H1 (cell line): Measurements from ENCODE around the gene METTL1. TPM values are rescaled to one million over a fixed set of nuclear protein-coding genes. Genes with fewer than 3 reads are reported as not detected.

Experiments
- CHD1 ChIP-seq: IDR thresholded peaks from 2 replicates; pipeline ENCODE4 v1.6.1; 2012; ENCODE audit warnings: low read depth, low read length, improper control_type of control experiment
- CHD2 ChIP-seq: IDR thresholded peaks from 2 replicates; pipeline ENCODE4 v1.6.1; 2012; ENCODE audit warnings: low read length, improper control_type of control experiment
- CREB1 ChIP-seq: IDR thresholded peaks from 2 replicates; pipeline ENCODE4 v1.6.1; 2012; ENCODE audit warnings: inconsistent platforms
- CTBP2 ChIP-seq: IDR thresholded peaks from 2 replicates; pipeline ENCODE4 v1.7.0; 2011; ENCODE audit warnings: borderline replicate concordance, mild to moderate bottlenecking, moderate library complexity, mixed read lengths, low read length; ENCODE audit not compliant: insufficient read depth, insufficient read length
- CTCF ChIP-seq, 3 experiments: IDR thresholded peaks; 1 replicate in 2 of 3; 2 replicates in 1 of 3; pipeline versions ENCODE4 v1.5.1 to v1.6.1; 2011; ENCODE audit warnings: low read length in 3 of 3, mild to moderate bottlenecking in 3 of 3, inconsistent platforms in 2 of 3, low read depth in 1 of 3, moderate library complexity in 1 of 3; ENCODE audit not compliant: insufficient read depth in 1 of 3; ENCODE audit errors: control extremely low read depth in 1 of 3
- E2F6 ChIP-seq: IDR thresholded peaks from 2 replicates; pipeline ENCODE4 v1.6.1; 2012; ENCODE audit warnings: inconsistent platforms
- EZH2 ChIP-seq: fragments of 200-600 bp; sonication (generic); IDR thresholded peaks from 2 replicates; pipeline ENCODE4 v1.7.1; 2012; ENCODE audit warnings: low read depth, mild to moderate bottlenecking, moderate library complexity, low read length, inconsistent platforms; ENCODE audit not compliant: severe bottlenecking
- GTF2F1 ChIP-seq: IDR thresholded peaks from 2 replicates; pipeline ENCODE4 v1.6.1; 2012; ENCODE audit warnings: low read depth, low read length, improper control_type of control experiment, borderline replicate concordance
- HDAC2 ChIP-seq, 2 experiments: fragments of 300-600 bp in 1 of 2; sonication (generic) in 1 of 2; IDR thresholded peaks; 2 replicates each; pipeline ENCODE4 v1.6.1; 2011 to 2012; ENCODE audit warnings: low read depth in 2 of 2, low read length in 2 of 2, mild to moderate bottlenecking in 2 of 2, moderate library complexity in 2 of 2, borderline replicate concordance in 1 of 2, inconsistent platforms in 1 of 2
- KDM1A ChIP-seq: fragments of 200-600, 300-600 bp; sonication (generic); IDR thresholded peaks from 2 replicates; pipeline ENCODE4 v1.7.1; 2016; ENCODE audit warnings: mild to moderate bottlenecking, low read length, borderline replicate concordance
- PHF8 ChIP-seq: fragments of 200-600 bp; sonication (generic); conservative IDR thresholded peaks from 2 replicates; pipeline ENCODE4 v1.7.1; 2012; ENCODE audit warnings: low read depth, mild to moderate bottlenecking, inconsistent platforms, low read length, moderate library complexity
- POLR2A ChIP-seq, 2 experiments: IDR thresholded peaks; 1 replicate in 1 of 2; 2 replicates in 1 of 2; pipeline ENCODE4 v1.6.1; 2011; ENCODE audit warnings: low read depth in 2 of 2, low read length in 2 of 2, mild to moderate bottlenecking in 2 of 2; ENCODE audit errors: control extremely low read depth in 1 of 2
- RNF2 ChIP-seq: fragments of 200-900, 300-1000 bp; sonication (generic); IDR thresholded peaks from 2 replicates; pipeline ENCODE4 v1.7.1; 2016; ENCODE audit warnings: borderline replicate concordance, low read depth, mild to moderate bottlenecking, antibody characterized with exemption, low read length; ENCODE audit not compliant: poor library complexity, severe bottlenecking; ENCODE audit errors: missing control alignments
- SIN3A ChIP-seq, 2 experiments: IDR thresholded peaks in 1 of 2; conservative IDR thresholded peaks in 1 of 2; 2 replicates each; pipeline ENCODE4 v1.6.1; 2011 to 2012; ENCODE audit warnings: low read length in 2 of 2, improper control_type of control experiment in 1 of 2, low read depth in 1 of 2, mild to moderate bottlenecking in 1 of 2
- SRF ChIP-seq: IDR thresholded peaks from 2 replicates; pipeline ENCODE4 v1.6.1; 2011; ENCODE audit warnings: mild to moderate bottlenecking, low read depth, low read length, moderate library complexity
- TAF1 ChIP-seq: IDR thresholded peaks from 2 replicates; pipeline ENCODE4 v1.6.1; 2011; ENCODE audit warnings: mild to moderate bottlenecking, low read depth, low read length
- TBP ChIP-seq: IDR thresholded peaks from 2 replicates; pipeline ENCODE4 v1.6.1; 2011; ENCODE audit warnings: low read depth, low read length, improper control_type of control experiment
- TEAD4 ChIP-seq: IDR thresholded peaks from 2 replicates; pipeline ENCODE4 v1.6.1; 2012; ENCODE audit warnings: low read depth, low read length, inconsistent platforms, mixed read lengths
- polyA plus RNA-seq, 7 experiments: library from polyadenylated mRNA; depleted of rRNA in 3 of 7; stranded (reverse) in 5 of 7; unstranded in 2 of 7; fragments of >200 nt in 5 of 7; fragments of 200-250 nt in 2 of 7; gene quantifications; 1 replicate in 5 of 7; 2 replicates in 1 of 7; 4 replicates in 1 of 7; pipeline versions ENCODE4 v1.2.1 to v1.2.3, GENCODE V29; 2011 to 2013; ENCODE audit warnings: missing spikeins in 2 of 7, mixed read lengths in 2 of 7
- total RNA-seq: library from RNA; stranded (reverse); fragmentation: NEBNext Ultra II Directional; extraction: Animal tissue kit (Norgen Biotek cat#: 25700); gene quantifications from 2 replicates; pipeline ENCODE4 v1.2.1, GENCODE V29; 2021
- TF ChIP-seq, protein P1 (sequence below): IDR thresholded peaks from 2 replicates; pipeline ENCODE4 v1.6.1; 2011; ENCODE audit warnings: low read depth, mild to moderate bottlenecking, low read length; ENCODE audit not compliant: insufficient read depth

Gene METTL1
- total and polyA plus RNA-seq, 2 of the 8 experiments (the other 6 are each of a cell fraction or from before 2014, with no cell fraction given), result 40.5 to 46.0 TPM

- TF ChIP-seq POLR2A (IDR thresholded peaks at IDR 0.05; ENCODE audit: control extremely low read depth in 1 of 2, low read depth in 2 of 2, low read length in 2 of 2) (no peak; a peak in 1 of 3 replicates), SRF (no peak), HDAC2 (IDR thresholded peaks at IDR 0.05; ENCODE audit: borderline replicate concordance in 1 of 2, low read depth in 2 of 2, low read length in 2 of 2) (no peak), CREB1 (0 out of 2 replicates have a peak, but pooled peaks have one; percentile 25), TEAD4 (0 out of 2 replicates have a peak, but pooled peaks have one; percentile 16), TBP (0 out of 2 replicates have a peak, but pooled peaks have one; percentile 37), CTCF (IDR thresholded peaks at IDR 0.05; ENCODE audit: control extremely low read depth in 1 of 3, insufficient read depth in 1 of 3, low read depth in 1 of 3, low read length in 3 of 3) (peak in 2 of 3 experiments; percentile 41 to 61; a peak in 3 of 4 replicates), GTF2F1 (0 out of 2 replicates have a peak, but pooled peaks have one; percentile 11), EZH2 (peak; percentile 36), KDM1A (no peak), CHD2 (no peak), CHD1 (no peak), CTBP2 (no peak), E2F6 (no peak; the same call in 1 of the 2 replicates), PHF8 (peak; percentile 27; the same call in 1 of the 2 replicates), RNF2 (peak; percentile 52), TAF1 (peak; percentile 64), SIN3A (conservative IDR thresholded peaks at IDR 0.05 in 1 of 2, IDR thresholded peaks at IDR 0.05 in 1 of 2; ENCODE audit: low read depth in 1 of 2, low read length in 2 of 2) (peak in 1 of 2 experiments; percentile 63; a peak in 2 of 4 replicates)
- TF ChIP-seq, protein P1, sequence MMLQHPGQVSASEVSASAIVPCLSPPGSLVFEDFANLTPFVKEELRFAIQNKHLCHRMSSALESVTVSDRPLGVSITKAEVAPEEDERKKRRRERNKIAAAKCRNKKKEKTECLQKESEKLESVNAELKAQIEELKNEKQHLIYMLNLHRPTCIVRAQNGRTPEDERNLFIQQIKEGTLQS, result no peak
These were observed 6.8 kb downstream of the METTL1 start (continued) for GRCh38 chr12:57765003-57765697.
